ENCODE data around the gene QKI.

GRCh38 chr6:163392533-163392932 is 22.0 kb upstream of the QKI start:
- TF ChIP-seq, protein P1, sequence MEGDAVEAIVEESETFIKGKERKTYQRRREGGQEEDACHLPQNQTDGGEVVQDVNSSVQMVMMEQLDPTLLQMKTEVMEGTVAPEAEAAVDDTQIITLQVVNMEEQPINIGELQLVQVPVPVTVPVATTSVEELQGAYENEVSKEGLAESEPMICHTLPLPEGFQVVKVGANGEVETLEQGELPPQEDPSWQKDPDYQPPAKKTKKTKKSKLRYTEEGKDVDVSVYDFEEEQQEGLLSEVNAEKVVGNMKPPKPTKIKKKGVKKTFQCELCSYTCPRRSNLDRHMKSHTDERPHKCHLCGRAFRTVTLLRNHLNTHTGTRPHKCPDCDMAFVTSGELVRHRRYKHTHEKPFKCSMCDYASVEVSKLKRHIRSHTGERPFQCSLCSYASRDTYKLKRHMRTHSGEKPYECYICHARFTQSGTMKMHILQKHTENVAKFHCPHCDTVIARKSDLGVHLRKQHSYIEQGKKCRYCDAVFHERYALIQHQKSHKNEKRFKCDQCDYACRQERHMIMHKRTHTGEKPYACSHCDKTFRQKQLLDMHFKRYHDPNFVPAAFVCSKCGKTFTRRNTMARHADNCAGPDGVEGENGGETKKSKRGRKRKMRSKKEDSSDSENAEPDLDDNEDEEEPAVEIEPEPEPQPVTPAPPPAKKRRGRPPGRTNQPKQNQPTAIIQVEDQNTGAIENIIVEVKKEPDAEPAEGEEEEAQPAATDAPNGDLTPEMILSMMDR (IDR thresholded peaks at IDR 0.05) = no peak
- no peak for TF ChIP-seq POLR2A (IDR thresholded peaks at IDR 0.05)

Measured in lower leg skin (tissue), 3 donors.